ENCODE results near the gene PHTF1.

The PHTF1 gene

GRCh38 chr1:113665071-113665470 lies 94.2 kb downstream of the PHTF1 start:
- no peak for DNase-seq (ENCODE audit: low read depth)

- no peak for DNase-seq (ENCODE audit: low read depth)
These were observed 95.9 kb downstream of the PHTF1 start for GRCh38 chr1:113663165-113663951.

- no peak for DNase-seq (ENCODE audit: low read depth)
These were observed 97.2 kb downstream of the PHTF1 start for GRCh38 chr1:113662101-113662500.

GRCh38 chr1:113660088-113660487 lies 99.2 kb downstream of the PHTF1 start:
- no peak for DNase-seq (ENCODE audit: low read depth)

- DNase-seq (ENCODE audit: low read depth) = no peak
These were observed 99.7 kb downstream of the PHTF1 start for GRCh38 chr1:113659556-113659955.

- DNase-seq (ENCODE audit: low read depth) = no peak
These were observed 100.3 kb downstream of the PHTF1 start for GRCh38 chr1:113659035-113659434.

- no peak for DNase-seq (ENCODE audit: low read depth)
These were observed 101.7 kb downstream of the PHTF1 start for GRCh38 chr1:113657556-113658063.

- DNase-seq (ENCODE audit: low read depth) = no peak
These were observed 102.2 kb downstream of the PHTF1 start for GRCh38 chr1:113657126-113657525.

- DNase-seq (ENCODE audit: low read depth) = no peak
These were observed 104.4 kb downstream of the PHTF1 start for GRCh38 chr1:113654883-113655282.

- DNase-seq (ENCODE audit: low read depth) = no peak
These were observed 105.5 kb downstream of the PHTF1 start for GRCh38 chr1:113653741-113654140.

- DNase-seq (ENCODE audit: low read depth) = no peak
These were observed 106.5 kb downstream of the PHTF1 start for GRCh38 chr1:113652771-113653170.

GRCh38 chr1:113648478-113648877 lies 110.8 kb downstream of the PHTF1 start:
- DNase-seq (ENCODE audit: low read depth) = no peak

GRCh38 chr1:113647164-113647563 lies 112.1 kb downstream of the PHTF1 start:
- DNase-seq (ENCODE audit: low read depth) = no peak
